GM19455 (cell line): ENCODE measurements around the gene SLC23A3.

Experiments used
- ATAC-seq: cut with Tn5 transposase; IDR thresholded peaks from one replicate; pipeline ENCODE4 v1.9.1; 2021; ENCODE audit not compliant: unreplicated experiment

SLC23A3 gene

GRCh38 chr2:219176818-219177551 is 7.2 kb upstream of the SLC23A3 start, which contains the start of gene CNPPD1:
TSS of gene CNPPD1 (minus strand) at chr2:219176925. CDS start at chr2:219176828, 97 bp downstream.
- peak; percentile 70 for ATAC-seq

DNA sequence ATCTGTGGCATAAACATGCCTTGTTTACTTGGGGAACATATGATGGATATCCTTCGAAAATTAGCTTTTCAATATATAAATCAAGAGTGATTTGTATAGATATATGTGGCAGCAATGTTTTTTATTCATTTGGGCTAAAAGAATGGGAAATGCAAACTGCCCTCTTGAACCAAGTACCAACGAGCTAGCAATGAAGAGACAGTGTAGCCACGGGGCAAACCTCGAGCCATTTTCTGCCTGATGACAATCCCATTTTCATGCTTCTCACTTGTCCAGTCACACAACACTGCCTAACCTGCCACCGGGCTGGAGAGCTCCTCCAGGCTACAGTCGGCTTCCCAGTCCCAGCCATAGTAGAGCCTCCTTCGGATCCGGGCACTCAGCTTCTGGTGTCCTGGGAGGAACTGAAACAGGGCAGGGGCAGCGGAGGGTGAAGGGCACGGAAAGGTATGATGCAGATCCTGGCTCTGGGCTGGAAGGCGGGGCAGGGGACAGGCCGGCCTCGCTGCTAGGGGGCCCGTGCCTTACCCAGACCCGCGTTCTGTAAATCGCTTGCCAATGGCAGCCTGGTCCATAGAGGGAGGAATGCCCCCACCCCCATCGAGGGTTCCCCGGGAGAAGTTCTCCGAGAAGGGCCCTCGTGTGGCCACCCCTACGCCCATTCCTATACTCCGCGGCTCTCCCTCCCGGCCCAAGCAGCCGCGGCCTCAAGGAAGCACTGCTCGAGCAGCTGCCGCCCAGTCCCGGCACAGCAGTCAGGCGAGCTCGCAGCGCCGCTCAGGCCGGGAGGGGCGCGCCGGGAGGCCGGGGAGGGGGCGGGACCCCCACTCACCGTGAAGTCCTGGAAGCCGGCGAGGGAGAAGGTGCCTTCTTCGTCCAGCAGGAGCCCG is 6.3 kb upstream of the SLC23A3 start:
- peak; percentile 25 for ATAC-seq

GRCh38 chr2:219175486-219175885 is 5.7 kb upstream of the SLC23A3 start:
- no peak for ATAC-seq

DNA sequence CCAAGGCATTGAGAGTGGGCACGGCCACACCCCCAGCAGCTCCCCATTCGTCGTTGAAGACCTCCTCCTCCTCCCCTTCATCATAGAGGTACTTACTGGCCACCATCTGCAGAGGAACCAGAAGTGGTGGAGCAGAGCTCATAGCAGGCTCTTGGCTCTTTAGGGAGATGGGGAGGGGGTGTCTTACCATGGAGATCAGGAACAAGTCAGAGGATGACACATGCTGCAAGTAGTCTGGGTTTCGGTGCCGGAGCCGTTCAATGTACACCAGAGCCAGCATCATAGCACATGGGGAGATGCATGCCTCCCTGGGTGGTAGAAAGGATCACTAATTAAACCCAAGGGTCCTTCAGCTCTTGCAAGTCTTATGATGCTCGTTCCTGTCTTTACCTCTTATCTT is 5.0 kb upstream of the SLC23A3 start:
- no peak for ATAC-seq

DNA sequence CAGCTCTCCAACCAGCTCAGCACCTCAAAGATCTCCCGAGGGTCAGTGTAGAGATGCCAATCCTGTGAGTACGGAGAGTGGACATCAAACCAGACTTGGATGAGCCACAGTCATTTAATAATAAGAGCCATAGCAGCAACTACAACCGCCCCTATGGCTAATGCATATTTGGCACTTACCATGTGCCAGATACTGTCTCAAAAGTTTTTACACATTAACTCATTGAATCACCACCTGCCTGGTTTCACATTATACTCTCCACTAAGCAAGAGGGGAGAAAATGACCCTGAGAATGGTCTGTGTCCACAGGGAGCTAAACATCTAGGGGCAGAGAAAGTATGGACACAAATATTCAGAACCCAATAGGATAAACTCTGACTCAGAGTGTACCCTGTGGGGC is 4.3 kb upstream of the SLC23A3 start:
- no peak for ATAC-seq

DNA sequence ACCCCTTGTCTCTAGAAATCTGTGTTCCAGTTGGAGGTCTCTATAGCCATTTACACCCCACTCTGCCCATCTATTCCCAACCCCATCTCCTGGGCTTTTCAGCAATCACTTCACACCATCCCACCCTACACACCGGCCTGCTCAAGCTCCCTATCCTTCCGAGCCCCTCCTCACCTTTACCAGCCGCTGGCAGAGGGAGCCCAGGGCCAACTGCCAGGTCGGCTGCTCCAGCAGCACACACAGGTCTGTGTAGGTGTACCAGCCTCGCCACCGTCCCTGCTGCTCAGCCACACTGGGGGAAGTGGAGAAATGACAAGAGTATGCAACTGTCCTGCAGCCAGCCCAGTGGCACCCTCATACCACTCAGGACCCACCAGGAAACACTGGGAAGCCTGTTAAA is 3.3 kb upstream of the SLC23A3 start:
- no peak for ATAC-seq

DNA sequence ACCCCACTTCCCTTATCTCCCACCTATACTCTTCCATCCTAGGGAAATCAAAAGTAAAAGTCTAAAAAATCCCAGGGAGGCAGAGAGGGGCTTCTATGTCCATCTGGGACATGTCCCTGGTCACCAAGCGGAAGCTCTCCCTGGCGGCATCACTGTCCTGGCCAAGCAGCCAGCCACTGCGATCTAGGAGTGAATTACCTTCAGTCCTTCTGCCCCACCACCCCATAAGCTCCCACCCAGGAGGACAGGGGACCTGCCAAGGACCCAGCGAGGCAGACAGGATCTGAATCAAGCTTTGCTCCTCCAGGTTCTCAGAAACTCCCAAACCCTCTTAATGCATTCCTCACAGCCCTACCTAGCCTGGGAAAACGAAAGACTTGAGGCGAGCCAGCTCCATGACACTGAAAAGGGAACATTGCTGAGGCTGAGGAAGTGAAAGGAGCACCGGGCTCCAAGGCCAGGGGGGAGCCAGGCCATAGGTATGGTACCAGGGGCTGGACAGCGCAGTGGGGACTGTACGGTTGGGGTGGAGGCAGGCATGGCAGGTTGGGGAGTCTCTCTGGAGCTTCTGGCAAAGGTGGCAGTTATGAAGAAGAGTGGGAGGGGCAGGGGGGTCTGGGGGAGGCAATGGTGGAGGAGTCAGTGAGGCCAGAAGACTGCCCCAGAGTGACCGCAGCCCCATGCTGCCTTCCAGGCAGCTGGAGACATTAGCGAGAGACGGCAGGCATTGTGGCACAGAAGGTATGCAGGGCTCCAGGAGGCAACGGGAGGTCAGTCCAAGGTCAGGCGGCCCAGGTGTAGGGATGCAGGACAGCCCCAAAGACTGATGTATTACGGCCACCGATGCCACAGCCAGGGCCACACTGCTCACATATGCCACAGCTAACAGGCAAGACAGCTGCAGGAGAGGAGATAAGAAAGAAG is 2.7 kb upstream of the SLC23A3 start:
- no peak for ATAC-seq

GRCh38 chr2:219171231-219171651 is 1.4 kb upstream of the SLC23A3 start:
- ATAC-seq = no peak

DNA sequence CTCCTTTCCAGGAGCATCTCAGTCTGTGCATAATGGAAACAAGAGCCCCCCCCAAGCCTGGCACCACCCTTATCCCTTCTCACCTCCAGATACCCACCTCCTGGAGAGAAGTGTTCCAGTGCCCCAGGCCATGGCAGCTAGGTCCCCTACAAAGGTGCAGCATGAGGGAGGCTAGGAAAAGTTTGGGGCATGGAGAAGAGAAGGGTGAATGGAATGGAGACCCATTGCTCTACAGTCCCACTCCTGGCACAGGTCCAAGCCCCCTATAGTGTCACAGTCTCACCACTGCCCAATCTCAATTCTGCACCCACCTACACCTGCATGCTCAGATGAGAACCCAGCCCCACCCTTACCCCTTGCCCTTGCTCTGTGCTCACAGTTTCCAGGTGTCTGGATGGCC is 897 bp downstream of the SLC23A3 start:
- ATAC-seq = no peak

GRCh38 chr2:219168526-219168925 is 1.3 kb downstream of the SLC23A3 start:
- ATAC-seq = no peak

DNA sequence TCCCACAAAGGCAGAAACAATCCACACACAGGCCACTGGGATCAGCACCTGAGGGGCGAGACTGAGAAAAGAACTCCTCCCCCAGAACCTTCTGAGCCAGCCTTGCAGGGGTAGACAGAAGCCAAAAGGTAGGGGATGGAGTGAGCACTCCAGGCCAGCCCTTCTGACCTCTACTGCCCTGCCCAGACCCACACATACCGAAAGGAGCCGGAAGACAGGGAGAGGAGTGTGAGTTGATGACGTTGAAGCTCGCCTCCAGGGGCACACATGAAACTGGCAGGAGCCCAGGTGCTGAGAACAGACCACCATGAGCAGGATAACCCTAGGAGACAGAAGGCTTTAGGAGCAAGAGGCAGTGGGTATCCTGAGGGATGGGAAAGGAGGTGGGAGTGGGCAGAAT is 1.8 kb downstream of the SLC23A3 start:
- no peak for ATAC-seq

GRCh38 chr2:219165058-219165911 is 4.5 kb downstream of the SLC23A3 start:
- ATAC-seq = no peak

- no peak for ATAC-seq
Measured at GRCh38 chr2:219163156-219163555, 6.7 kb downstream of the SLC23A3 start.

DNA sequence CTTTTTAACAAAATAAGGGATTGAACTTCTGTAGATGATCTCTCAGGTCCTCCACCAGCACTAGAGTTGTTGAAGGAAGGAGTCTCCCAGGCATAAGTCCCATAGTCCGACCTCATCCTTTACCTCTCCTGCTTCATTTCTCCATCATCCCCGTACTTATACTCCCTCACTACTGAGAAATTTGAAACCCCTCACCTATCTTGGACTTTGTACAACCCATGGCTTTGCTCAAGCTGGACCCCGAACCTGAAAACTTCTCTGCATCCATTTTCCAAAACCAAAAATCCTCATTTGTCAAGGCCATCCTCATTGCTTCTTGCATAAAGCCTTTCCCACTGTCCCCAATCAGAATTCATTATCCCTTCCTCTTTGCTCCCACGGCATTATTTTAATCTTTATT is 8.7 kb downstream of the SLC23A3 start:
- ATAC-seq = no peak

GRCh38 chr2:219160186-219161017 is 9.4 kb downstream of the SLC23A3 start, which contains the start of gene NHEJ1:
TSS of gene NHEJ1 (minus strand) at chr2:219160815. CDS start at chr2:219158362, 2,453 bp downstream.
- peak; percentile 93 for ATAC-seq

- ATAC-seq = peak; percentile 5
Measured at GRCh38 chr2:219159771-219160185, 10.1 kb downstream of the SLC23A3 start.

DNA sequence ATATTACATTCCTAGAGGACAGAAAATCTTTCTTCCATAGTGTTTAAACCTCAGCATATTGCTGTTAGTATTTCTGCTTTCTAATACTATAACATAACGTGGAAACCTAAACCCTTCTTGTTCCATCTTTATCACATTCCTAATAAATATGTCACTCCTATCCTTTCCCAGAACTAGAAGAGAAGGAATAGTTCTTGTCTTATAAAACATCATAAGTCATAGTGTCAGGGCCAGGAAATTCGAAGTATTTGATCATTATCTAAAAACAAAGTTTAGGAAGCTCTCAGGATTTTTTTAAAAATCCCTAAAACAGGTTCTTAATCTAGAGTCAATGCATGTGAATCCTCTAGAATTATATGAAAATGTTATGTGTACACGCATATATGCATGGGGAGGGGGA is 11.2 kb downstream of the SLC23A3 start:
- no peak for ATAC-seq

- no peak for ATAC-seq
Measured at GRCh38 chr2:219158025-219158424, 11.8 kb downstream of the SLC23A3 start.

DNA sequence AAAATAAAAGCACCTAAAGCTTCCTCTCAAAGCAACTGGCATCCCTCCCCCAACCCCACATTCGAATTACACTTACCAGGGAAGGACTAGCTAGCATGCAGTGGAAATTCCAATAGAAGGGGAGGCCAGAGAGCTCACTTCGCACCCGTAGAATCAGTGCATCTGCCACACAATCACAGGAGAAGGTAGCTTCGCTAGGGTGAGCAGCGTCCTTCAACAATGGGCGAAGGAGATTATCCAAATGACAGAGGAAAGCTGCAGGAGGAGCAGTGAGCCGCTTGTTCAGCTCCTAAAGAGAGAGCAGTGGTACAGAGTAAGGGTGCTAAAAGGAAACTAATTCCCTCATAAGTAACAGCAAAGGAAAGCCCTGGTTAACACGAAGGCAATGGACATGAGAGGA is 12.4 kb downstream of the SLC23A3 start:
- no peak for ATAC-seq
